Purkinje cell (primary cell): Measurements from ENCODE around the gene SUGP1. TPM values are rescaled to one million over a fixed set of nuclear protein-coding genes. Genes with fewer than 3 reads are reported as not detected.

Source experiments
- polyA plus RNA-seq: library from polyadenylated mRNA; unstranded; fragments of >200 nt; fragmentation: Nextera tagmentation; gene quantifications from 2 replicates; pipeline ENCODE4 v1.2.1, GENCODE V29; 2014

The SUGP1 gene
- 1.7 and 2.6 TPM in 2 replicates for polyA plus RNA-seq

GRCh38 chr19:19320361-19321140 is at the start of gene SUGP1, which contains the start of gene MAU2:
Gene SUGP1, minus strand, starts transcription at chr19:19320509. Its CDS starts 13 bp downstream, at chr19:19320496.
Gene MAU2, plus strand, starts transcription at chr19:19320829. Its CDS starts 31 bp downstream, at chr19:19320860.

Other genes starting within 250 kb of the SUGP1 start
- gene TMEM161A, start 182.0 kb downstream of the SUGP1 start, polyA plus RNA-seq = 2.4 and 4.6 TPM in 2 replicates
- gene MEF2B, start 150.2 kb downstream of the SUGP1 start, polyA plus RNA-seq = not detected in 2 replicates
- gene BORCS8, start 128.4 kb downstream of the SUGP1 start, polyA plus RNA-seq = 19.0 and 22.2 TPM in 2 replicates
- 20.4 and 26.6 TPM in 2 replicates for gene RFXANK, start 128.3 kb downstream of the SUGP1 start, polyA plus RNA-seq
- 4.2 and 6.4 TPM in 2 replicates for gene NR2C2AP, start 117.1 kb downstream of the SUGP1 start, polyA plus RNA-seq
- gene NCAN, start 108.6 kb downstream of the SUGP1 start, polyA plus RNA-seq = 1.6 and 3.4 TPM in 2 replicates
- 0.46 TPM in 1 of 2 replicates, not detected in the other for gene TM6SF2, start 47.2 kb downstream of the SUGP1 start, polyA plus RNA-seq
- 1.9 and 3.4 TPM in 2 replicates for gene MAU2, start 320 bp upstream of the SUGP1 start, polyA plus RNA-seq
- 2.0 and 2.3 TPM in 2 replicates for gene GATAD2A, start 85.2 kb upstream of the SUGP1 start, polyA plus RNA-seq
- not detected in 2 replicates for gene TSSK6, start 195.0 kb upstream of the SUGP1 start, polyA plus RNA-seq
- 897 and 952 TPM in 2 replicates for gene NDUFA13, start 195.7 kb upstream of the SUGP1 start, polyA plus RNA-seq
- 5.5 and 14.2 TPM in 2 replicates for gene YJEFN3, start 208.4 kb upstream of the SUGP1 start, polyA plus RNA-seq
- gene CILP2, start 217.8 kb upstream of the SUGP1 start, polyA plus RNA-seq = not detected in 2 replicates